ENCODE measurements around the gene PDE6B. TPM values are rescaled to one million over a fixed set of nuclear protein-coding genes. Genes with fewer than 3 reads are reported as not detected.

The PDE6B gene
- total and polyA plus RNA-seq, 2 of the 13 experiments (the other 11 are each of a cell fraction or from before 2014, with no cell fraction given), result 0.38 to 0.40 TPM

DNA sequence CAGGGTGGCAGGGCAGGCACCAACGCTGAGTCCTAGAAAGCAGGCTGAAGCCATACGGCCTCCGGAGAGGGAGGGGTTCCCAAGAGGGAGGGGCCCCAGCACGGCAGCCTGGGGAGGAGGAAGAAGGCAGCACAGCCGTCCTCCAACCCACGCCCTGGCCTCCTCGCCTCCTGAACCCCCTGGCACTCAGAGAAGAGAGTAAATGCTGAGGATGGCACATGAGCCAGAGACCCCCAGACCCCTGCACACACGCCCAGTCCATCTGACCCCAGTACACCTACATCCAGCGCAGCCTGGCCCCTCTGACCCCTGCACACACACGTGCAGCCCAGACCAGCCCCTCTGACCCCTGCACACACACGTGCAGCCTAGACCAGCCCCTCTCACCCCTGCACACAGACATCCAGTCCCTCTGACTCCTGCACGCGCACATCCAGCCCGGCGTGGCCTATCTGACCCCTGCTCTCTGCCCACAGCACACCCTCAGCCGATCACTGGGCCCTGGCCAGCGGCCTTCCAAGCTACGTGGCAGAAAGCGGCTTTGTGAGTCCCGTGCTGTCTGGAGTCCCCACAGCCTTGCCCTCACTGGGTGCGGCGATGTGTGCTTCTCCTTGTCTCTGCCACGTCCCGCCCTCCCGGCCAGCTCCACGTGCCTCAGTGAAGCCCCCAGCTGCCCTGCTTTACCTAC, 30.2 kb downstream of the PDE6B start (continued):
- TF ChIP-seq ZBTB10 (CRISPR knock-in tag; IDR thresholded peaks at IDR 0.05; ENCODE audit: borderline replicate concordance), result no peak
- no peak for TF ChIP-seq TCF12 (IDR thresholded peaks at IDR 0.05)
- no peak for TF ChIP-seq TCF12 (CRISPR knock-in tag; IDR thresholded peaks at IDR 0.05)
- TF ChIP-seq EHMT2 (IDR thresholded peaks at IDR 0.05; ENCODE audit: borderline replicate concordance, low read depth, low read length), result no peak
- TF ChIP-seq ZNF160 (CRISPR knock-in tag; IDR thresholded peaks at IDR 0.05), result no peak
- TF ChIP-seq ZNF720 (CRISPR knock-in tag; IDR thresholded peaks at IDR 0.05), result no peak
- no peak for TF ChIP-seq MXD1 (CRISPR knock-in tag; IDR thresholded peaks at IDR 0.05)
- TF ChIP-seq, protein P1, sequence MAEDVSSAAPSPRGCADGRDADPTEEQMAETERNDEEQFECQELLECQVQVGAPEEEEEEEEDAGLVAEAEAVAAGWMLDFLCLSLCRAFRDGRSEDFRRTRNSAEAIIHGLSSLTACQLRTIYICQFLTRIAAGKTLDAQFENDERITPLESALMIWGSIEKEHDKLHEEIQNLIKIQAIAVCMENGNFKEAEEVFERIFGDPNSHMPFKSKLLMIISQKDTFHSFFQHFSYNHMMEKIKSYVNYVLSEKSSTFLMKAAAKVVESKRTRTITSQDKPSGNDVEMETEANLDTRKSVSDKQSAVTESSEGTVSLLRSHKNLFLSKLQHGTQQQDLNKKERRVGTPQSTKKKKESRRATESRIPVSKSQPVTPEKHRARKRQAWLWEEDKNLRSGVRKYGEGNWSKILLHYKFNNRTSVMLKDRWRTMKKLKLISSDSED (CRISPR knock-in tag; IDR thresholded peaks at IDR 0.05), result 0 out of 2 replicates have a peak, but pooled peaks have one; percentile 42
- TF ChIP-seq RNF219 (CRISPR knock-in tag; IDR thresholded peaks at IDR 0.05), result no peak
- TF ChIP-seq DNMT1 (CRISPR knock-in tag; IDR thresholded peaks at IDR 0.05), result no peak
- TF ChIP-seq FOSL2 (CRISPR knock-in tag; IDR thresholded peaks at IDR 0.05), result no peak
- TF ChIP-seq MAFF (IDR thresholded peaks at IDR 0.05; ENCODE audit: low read depth, low read length), result no peak
- TF ChIP-seq, protein P2, sequence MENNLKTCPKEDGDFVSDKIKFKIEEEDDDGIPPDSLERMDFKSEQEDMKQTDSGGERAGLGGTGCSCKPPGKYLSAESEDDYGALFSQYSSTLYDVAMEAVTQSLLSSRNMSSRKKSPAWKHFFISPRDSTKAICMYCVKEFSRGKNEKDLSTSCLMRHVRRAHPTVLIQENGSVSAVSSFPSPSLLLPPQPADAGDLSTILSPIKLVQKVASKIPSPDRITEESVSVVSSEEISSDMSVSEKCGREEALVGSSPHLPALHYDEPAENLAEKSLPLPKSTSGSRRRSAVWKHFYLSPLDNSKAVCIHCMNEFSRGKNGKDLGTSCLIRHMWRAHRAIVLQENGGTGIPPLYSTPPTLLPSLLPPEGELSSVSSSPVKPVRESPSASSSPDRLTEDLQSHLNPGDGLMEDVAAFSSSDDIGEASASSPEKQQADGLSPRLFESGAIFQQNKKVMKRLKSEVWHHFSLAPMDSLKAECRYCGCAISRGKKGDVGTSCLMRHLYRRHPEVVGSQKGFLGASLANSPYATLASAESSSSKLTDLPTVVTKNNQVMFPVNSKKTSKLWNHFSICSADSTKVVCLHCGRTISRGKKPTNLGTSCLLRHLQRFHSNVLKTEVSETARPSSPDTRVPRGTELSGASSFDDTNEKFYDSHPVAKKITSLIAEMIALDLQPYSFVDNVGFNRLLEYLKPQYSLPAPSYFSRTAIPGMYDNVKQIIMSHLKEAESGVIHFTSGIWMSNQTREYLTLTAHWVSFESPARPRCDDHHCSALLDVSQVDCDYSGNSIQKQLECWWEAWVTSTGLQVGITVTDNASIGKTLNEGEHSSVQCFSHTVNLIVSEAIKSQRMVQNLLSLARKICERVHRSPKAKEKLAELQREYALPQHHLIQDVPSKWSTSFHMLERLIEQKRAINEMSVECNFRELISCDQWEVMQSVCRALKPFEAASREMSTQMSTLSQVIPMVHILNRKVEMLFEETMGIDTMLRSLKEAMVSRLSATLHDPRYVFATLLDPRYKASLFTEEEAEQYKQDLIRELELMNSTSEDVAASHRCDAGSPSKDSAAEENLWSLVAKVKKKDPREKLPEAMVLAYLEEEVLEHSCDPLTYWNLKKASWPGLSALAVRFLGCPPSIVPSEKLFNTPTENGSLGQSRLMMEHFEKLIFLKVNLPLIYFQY (CRISPR knock-in tag; IDR thresholded peaks at IDR 0.05; ENCODE audit: borderline replicate concordance), result no peak
- TF ChIP-seq ZNF225 (CRISPR knock-in tag; IDR thresholded peaks at IDR 0.05), result no peak
- no peak for TF ChIP-seq MIER2 (CRISPR knock-in tag; IDR thresholded peaks at IDR 0.05)
- no peak for TF ChIP-seq KDM5A (IDR thresholded peaks at IDR 0.05; ENCODE audit: borderline replicate concordance, low read length)
- TF ChIP-seq IKZF1 (IDR thresholded peaks at IDR 0.05), result no peak
- TF ChIP-seq, protein P3, sequence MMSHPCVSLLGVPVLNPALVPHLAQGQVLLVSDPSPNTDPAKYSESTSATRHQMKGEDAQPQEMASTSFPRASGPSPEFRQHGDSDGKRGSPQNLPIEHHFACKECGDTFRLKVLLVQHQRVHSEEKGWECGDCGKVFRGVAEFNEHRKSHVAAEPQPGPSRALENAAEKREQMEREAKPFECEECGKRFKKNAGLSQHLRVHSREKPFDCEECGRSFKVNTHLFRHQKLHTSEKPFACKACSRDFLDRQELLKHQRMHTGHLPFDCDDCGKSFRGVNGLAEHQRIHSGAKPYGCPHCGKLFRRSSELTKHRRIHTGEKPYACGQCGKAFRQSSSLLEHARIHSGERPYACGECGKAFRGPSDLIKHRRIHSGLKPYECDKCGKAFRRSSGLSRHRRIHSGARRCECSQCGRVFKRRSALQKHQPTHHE (CRISPR knock-in tag; IDR thresholded peaks at IDR 0.05; ENCODE audit: borderline replicate concordance), result no peak
